DOHH2 (cell line): ENCODE data around the gene RUSC2.

ENCODE experiments used
- H3F3A ChIP-seq: fragments of 200-600 bp; sonication (generic), shearing (Covaris generic); 2 replicates; pipeline ENCODE4 v1.6.0; 2016; ENCODE audit warnings: antibody characterized with exemption, mild to moderate bottlenecking; ENCODE audit not compliant: control insufficient read depth, insufficient read depth
- H3K27ac ChIP-seq: fragments of 200-600 bp; sonication (generic); 2 replicates; pipeline ENCODE4 v1.5.1; 2014; ENCODE audit warnings: low read depth, mild to moderate bottlenecking, low read length, moderate library complexity
- H3K27me3 ChIP-seq: fragments of 200-600 bp; sonication (generic); 2 replicates; pipeline ENCODE4 v1.6.1; 2014; ENCODE audit warnings: mild to moderate bottlenecking, low read length, mixed read lengths; ENCODE audit not compliant: control insufficient read depth
- H3K36me3 ChIP-seq: fragments of 200-600 bp; sonication (generic); 2 replicates; pipeline ENCODE4 v1.6.1; 2014; ENCODE audit warnings: mild to moderate bottlenecking, low read length, moderate library complexity, mixed read lengths; ENCODE audit not compliant: control insufficient read depth
- H3K4me1 ChIP-seq: fragments of 200-600 bp; sonication (generic); 2 replicates; pipeline ENCODE4 v1.6.1; 2014; ENCODE audit warnings: mild to moderate bottlenecking, low read length, mixed read lengths; ENCODE audit not compliant: control insufficient read depth
- H3K4me2 ChIP-seq: fragments of 200-600 bp; sonication (generic); 2 replicates; pipeline ENCODE4 v1.6.0; 2014; ENCODE audit warnings: mild to moderate bottlenecking, low read length, moderate library complexity
- H3K4me3 ChIP-seq: fragments of 200-600 bp; sonication (generic); 2 replicates; pipeline ENCODE4 v1.5.1; 2014; ENCODE audit warnings: mild to moderate bottlenecking, low read length, mixed read lengths
- H3K79me2 ChIP-seq: fragments of 200-600 bp; sonication (generic); 2 replicates; pipeline ENCODE4 v1.6.1; 2014; ENCODE audit warnings: mild to moderate bottlenecking, low read length, mixed read lengths; ENCODE audit not compliant: control insufficient read depth
- H3K9me2 ChIP-seq: fragments of 200-600 bp; sonication (generic); replicated peaks from 2 replicates; pipeline ENCODE4 v1.6.1; 2014; ENCODE audit warnings: mild to moderate bottlenecking, low read length, mixed read lengths; ENCODE audit not compliant: control insufficient read depth
- H3K9me3 ChIP-seq: fragments of 200-600 bp; sonication (generic); 2 replicates; pipeline ENCODE4 v1.6.1; 2014; ENCODE audit warnings: antibody characterized with exemption, low read length, mixed read lengths; ENCODE audit not compliant: control insufficient read depth, insufficient read depth
- H4K20me1 ChIP-seq: fragments of 200-600 bp; sonication (generic); 2 replicates; pipeline ENCODE4 v1.6.0; 2014; ENCODE audit warnings: low read depth, mild to moderate bottlenecking, antibody characterized with exemption, low read length, moderate library complexity; ENCODE audit not compliant: control insufficient read depth, insufficient read depth
- EZH2phosphoT487 ChIP-seq: fragments of 200-600 bp; sonication (generic); IDR thresholded peaks from 2 replicates; pipeline ENCODE4 v1.6.1; 2017; ENCODE audit warnings: borderline replicate concordance, mild to moderate bottlenecking, antibody characterized with exemption, low read length, moderate library complexity, mixed read lengths
- TF ChIP-seq, protein P1 (sequence below): fragments of 200-600 bp; sonication (generic); IDR thresholded peaks from one replicate; pipeline ENCODE4 v1.5.1; 2014; ENCODE audit warnings: antibody characterized with exemption, mild to moderate bottlenecking, low read depth, low read length; ENCODE audit not compliant: poor library complexity, severe bottlenecking

RUSC2 gene

DNA sequence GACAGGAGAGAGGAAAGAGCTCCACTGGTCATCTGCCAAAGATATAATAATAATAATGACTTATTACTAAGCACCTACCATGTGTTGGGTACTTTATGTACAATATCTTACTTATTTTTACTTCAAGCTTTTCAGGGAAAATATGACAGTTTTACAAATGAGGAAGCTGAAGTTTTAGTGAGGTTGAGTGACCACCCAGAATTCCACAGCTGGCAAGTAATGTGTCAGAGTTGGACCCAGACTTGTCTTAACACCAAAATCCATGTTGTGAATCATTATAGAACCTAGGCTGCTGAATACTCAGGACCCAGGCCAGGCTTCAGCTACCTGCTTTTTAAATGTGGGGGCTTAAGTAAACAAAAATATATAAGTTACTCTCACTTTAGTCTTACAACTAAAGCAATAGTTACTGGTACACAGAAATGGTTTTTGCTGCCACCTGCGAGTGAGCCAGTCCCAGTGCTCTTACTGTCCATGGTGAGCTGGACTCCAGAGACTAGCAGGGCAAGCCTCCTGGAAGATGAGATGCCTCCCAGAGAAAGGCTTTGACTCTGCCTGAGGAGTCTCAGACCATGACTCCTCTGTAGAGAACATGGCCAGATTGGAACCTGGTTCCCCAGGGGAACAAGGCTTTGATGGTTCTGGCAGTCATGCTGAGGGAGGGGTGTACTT lies 29.9 kb downstream of the RUSC2 start:
- Histone ChIP-seq H3K27ac (no peak overlapping the region), H3K79me2 (no peaks in the 10 kb centered on the region), H3K4me1 (no peaks in the 10 kb centered on the region), H3F3A (no peaks in the 10 kb centered on the region), H4K20me1 (no peaks in the 10 kb centered on the region), H3K27me3 (peaks cover 2% of the 10 kb centered on the region), H3K9me2 (no peaks in the 10 kb centered on the region), H3K9me3 (no peaks in the 10 kb centered on the region), H3K4me3 (no peak overlapping the region), H3K36me3 (no peaks in the 10 kb centered on the region), H3K4me2 (no peak overlapping the region)
- TF ChIP-seq, protein P1, sequence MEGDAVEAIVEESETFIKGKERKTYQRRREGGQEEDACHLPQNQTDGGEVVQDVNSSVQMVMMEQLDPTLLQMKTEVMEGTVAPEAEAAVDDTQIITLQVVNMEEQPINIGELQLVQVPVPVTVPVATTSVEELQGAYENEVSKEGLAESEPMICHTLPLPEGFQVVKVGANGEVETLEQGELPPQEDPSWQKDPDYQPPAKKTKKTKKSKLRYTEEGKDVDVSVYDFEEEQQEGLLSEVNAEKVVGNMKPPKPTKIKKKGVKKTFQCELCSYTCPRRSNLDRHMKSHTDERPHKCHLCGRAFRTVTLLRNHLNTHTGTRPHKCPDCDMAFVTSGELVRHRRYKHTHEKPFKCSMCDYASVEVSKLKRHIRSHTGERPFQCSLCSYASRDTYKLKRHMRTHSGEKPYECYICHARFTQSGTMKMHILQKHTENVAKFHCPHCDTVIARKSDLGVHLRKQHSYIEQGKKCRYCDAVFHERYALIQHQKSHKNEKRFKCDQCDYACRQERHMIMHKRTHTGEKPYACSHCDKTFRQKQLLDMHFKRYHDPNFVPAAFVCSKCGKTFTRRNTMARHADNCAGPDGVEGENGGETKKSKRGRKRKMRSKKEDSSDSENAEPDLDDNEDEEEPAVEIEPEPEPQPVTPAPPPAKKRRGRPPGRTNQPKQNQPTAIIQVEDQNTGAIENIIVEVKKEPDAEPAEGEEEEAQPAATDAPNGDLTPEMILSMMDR: no peak
- TF ChIP-seq EZH2phosphoT487: no peak

DNA sequence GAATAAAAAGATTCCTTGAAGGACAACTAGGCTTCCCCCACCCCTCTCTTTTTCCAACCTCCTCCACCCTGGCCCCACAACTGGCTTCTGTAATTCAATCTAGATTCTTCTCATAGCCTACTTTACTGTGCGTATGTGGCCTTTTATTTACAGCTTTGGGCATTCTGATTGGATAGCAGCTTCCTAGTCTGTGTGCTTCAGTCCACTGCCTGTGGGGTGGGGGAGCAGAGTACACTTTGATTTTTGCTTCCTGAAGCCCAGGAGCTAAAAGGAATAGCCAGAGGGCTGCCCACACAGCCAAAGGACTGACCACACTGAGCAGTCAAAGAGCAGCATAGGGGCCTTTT lies 30.4 kb downstream of the RUSC2 start:
- H3K9me2 ChIP-seq: no peaks in the 10 kb centered on the region
- H3K36me3 ChIP-seq: no peaks in the 10 kb centered on the region
- no peak overlapping the region for H3K27ac ChIP-seq
- H3K9me3 ChIP-seq: no peaks in the 10 kb centered on the region
- H4K20me1 ChIP-seq: no peaks in the 10 kb centered on the region
- no peaks in the 10 kb centered on the region for H3K79me2 ChIP-seq
- no peaks in the 10 kb centered on the region for H3F3A ChIP-seq
- no peaks in the 10 kb centered on the region for H3K4me1 ChIP-seq
- TF ChIP-seq, protein P1: no peak
- no peak for TF ChIP-seq EZH2phosphoT487
- H3K27me3 ChIP-seq: no peaks in the 10 kb centered on the region
- H3K4me2 ChIP-seq: no peak overlapping the region
- H3K4me3 ChIP-seq: no peak overlapping the region

DNA sequence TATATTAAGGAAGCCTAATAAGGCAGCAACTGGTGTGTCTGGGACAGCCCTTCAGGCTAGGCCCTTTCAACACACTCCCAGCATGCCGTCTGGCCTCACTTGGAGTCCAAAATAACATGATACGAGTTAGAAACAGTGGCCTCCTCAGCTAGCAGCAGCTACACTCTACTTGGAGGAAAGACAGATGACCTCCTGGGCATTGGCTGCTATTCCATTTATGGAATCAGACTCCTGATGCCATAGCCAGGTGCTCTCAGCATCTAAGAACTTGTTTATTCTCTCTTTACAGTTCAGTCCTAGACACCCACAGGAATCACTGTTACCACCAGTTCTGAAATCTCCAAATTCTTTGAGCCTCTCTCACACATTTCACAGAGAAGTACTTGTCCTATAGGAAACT lies 31.8 kb downstream of the RUSC2 start:
- Histone ChIP-seq H3K36me3 (no peaks in the 10 kb centered on the region), H3K4me3 (no peak overlapping the region), H4K20me1 (no peaks in the 10 kb centered on the region), H3K9me3 (no peaks in the 10 kb centered on the region), H3K27ac (no peak overlapping the region), H3K4me1 (no peaks in the 10 kb centered on the region), H3K27me3 (no peaks in the 10 kb centered on the region), H3K9me2 (no peaks in the 10 kb centered on the region), H3K4me2 (no peak overlapping the region), H3F3A (no peaks in the 10 kb centered on the region), H3K79me2 (no peaks in the 10 kb centered on the region)
- TF ChIP-seq, protein P1: no peak
- TF ChIP-seq EZH2phosphoT487: no peak

DNA sequence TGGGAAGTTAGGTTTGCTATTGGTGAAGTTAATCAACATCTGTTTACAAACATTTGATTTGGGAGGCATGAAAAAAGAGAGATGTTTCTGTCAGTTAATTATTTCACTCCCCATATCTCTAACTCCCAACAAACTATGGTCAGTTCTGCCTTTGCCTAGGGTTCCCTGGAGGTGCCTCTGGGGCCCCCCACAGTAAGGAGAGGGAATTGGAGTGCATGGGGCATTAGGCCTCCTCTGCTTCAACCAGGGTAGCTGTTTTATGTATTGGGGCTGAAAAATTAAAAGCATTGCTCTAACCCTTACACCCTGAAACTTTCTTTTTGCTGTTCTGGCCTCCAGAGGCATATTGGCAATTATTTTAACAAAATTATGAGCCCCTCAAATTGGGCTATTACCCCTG lies 32.3 kb downstream of the RUSC2 start:
- no peaks in the 10 kb centered on the region for H3K9me2 ChIP-seq
- H3K36me3 ChIP-seq: no peaks in the 10 kb centered on the region
- no peaks in the 10 kb centered on the region for H4K20me1 ChIP-seq
- H3K4me2 ChIP-seq: no peak overlapping the region
- TF ChIP-seq, protein P1: no peak
- no peak for TF ChIP-seq EZH2phosphoT487
- H3K27ac ChIP-seq: no peak overlapping the region
- no peaks in the 10 kb centered on the region for H3F3A ChIP-seq
- no peaks in the 10 kb centered on the region for H3K9me3 ChIP-seq
- H3K27me3 ChIP-seq: no peaks in the 10 kb centered on the region
- no peak overlapping the region for H3K4me3 ChIP-seq
- H3K79me2 ChIP-seq: no peaks in the 10 kb centered on the region
- no peaks in the 10 kb centered on the region for H3K4me1 ChIP-seq
